ENCODE measurements around the gene FERMT1.

- TF ChIP-seq POLR2A (IDR thresholded peaks at IDR 0.05): no peak
- no peak for TF ChIP-seq CTCF (IDR thresholded peaks at IDR 0.05)
- no peak for TF ChIP-seq EP300 (IDR thresholded peaks at IDR 0.05)
Measured at GRCh38 chr20:6039766-6040165, 83.1 kb downstream of the FERMT1 start.

Data from ovary (tissue), 3 donors.